GM19372 (cell line): Measurements from ENCODE around the gene ZNF436.
"Not testable (repeated sequence)": the region's sequence is repeated elsewhere in the genome, so short reads cannot be mapped to it uniquely, and the experiment has no call there.

Experiments used
- ATAC-seq: cut with Tn5 transposase; IDR thresholded peaks from one replicate; pipeline ENCODE4 v1.9.1; 2021; ENCODE audit warnings: mild to moderate bottlenecking, low read depth, moderate library complexity; ENCODE audit not compliant: unreplicated experiment

Gene ZNF436

GRCh38 chr1:23330846-23331245 is 38.8 kb downstream of the ZNF436 start:
- ATAC-seq: no peak

- ATAC-seq: no peak
These were observed 44.2 kb downstream of the ZNF436 start for GRCh38 chr1:23325393-23325792.

GRCh38 chr1:23322770-23323169 is 46.9 kb downstream of the ZNF436 start:
- ATAC-seq: no peak

GRCh38 chr1:23310280-23310679 is 59.4 kb downstream of the ZNF436 start:
- not testable (repeated sequence) for ATAC-seq
